ENCODE results near the gene REELD1. TPM values are rescaled to one million over a fixed set of nuclear protein-coding genes. Genes with fewer than 3 reads are reported as not detected.

REELD1 gene
- not detected in 2 replicates for total RNA-seq

DNA sequence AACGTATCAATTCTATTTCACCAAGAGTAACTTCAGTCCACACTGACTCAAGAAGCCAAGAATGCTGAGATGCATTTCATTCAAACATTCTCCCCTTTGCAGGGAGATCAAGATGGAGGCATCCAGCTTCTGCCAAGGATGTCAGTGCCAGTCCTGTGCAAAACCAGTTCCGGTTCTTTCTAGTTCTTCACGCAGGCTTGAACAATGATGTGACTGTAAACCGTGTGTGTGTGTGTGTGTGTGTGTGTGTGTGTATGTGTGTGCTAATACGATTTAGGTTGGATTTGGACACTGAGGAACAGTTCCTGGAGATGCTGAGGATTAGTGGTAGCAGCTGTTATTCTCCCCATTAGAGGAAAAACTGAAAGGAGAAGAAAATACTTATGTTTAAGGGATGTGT is at the start of gene REELD1:
Gene REELD1, plus strand, starts transcription at position 301 of the 400 bp plus-strand sequence. CDS start 2,415 bp downstream, outside the sequence.

DNA sequence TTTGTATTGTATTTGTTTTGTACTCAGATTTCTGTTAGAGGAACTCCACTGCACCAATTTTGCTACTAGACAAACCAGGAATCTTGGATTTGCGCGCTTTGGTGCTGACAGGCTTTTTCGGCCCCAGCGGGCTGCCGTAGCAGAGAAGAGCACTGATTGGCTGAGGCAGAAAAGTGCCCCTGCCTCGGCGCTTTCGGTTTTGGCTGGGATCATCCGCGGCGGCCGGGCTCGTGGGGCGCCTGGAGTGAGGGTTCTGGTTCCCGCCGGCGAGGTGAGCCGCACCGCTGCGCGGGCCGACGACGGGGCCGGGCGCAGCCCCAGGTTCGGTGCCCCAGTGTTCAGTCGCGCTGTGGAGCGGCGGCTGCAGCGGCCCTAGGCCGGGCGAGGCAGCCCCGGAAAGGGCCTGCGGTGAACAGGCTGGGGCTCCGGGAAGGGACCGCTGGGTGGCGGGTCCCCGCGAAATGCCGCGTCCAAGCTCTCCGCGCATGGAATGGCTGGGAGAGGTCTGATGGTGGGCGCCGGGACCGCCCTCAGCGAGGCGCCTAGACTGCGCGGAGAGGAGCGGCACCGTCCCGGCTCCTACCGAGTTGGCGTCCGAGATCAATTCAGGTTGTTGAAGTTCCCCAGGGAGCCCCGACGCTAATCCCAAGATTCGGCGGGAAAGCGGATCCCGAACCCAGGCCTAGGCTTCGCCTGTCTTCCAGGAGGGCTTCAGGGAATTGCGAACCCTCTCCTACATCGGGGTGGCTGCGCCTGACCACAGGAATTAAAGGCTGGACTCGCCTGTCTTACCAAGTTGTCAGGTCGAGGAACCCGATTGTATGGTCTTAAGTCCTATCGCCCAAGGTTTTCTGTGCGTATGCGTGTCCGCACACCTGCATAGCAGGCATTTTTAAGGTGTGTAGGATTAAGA is 38.5 kb upstream of the REELD1 start, which contains the start of gene LSM6:
Gene LSM6, plus strand, starts transcription at position 178 of the 913 bp plus-strand sequence. CDS start 7,204 bp downstream, outside the sequence.

Other genes starting within 250 kb of the REELD1 start
- gene LSM6, start 38.8 kb upstream of the REELD1 start, total RNA-seq = 18.9 and 24.4 TPM in 2 replicates